GM06990 (cell line): ENCODE data around the gene NMNAT2.
"Not testable (repeated sequence)": the region's sequence is repeated elsewhere in the genome, so short reads cannot be mapped to it uniquely, and the experiment has no call there.

Experiments
- DNase-seq: peaks from one replicate; pipeline ENCODE4 v3.0.0-alpha.2; 2011; ENCODE audit not compliant: insufficient read length; ENCODE audit errors: extremely low read depth
- H3K27me3 ChIP-seq: replicated peaks from 2 replicates; pipeline ENCODE4 v1.6.0; 2011; ENCODE audit warnings: low read length; ENCODE audit not compliant: control insufficient read depth, insufficient read depth
- H3K36me3 ChIP-seq: 2 replicates; pipeline ENCODE4 v1.5.1; 2011; ENCODE audit warnings: low read length; ENCODE audit not compliant: control insufficient read depth, insufficient read depth
- H3K4me3 ChIP-seq: replicated peaks from 2 replicates; pipeline ENCODE4 v1.5.1; 2011; ENCODE audit warnings: low read depth, mild to moderate bottlenecking, control low read depth, low read length
- TF ChIP-seq, protein P1 (sequence below): IDR thresholded peaks from 2 replicates; pipeline ENCODE4 v1.5.1; 2011; ENCODE audit warnings: low read length, control low read depth, mild to moderate bottlenecking, inconsistent platforms; ENCODE audit not compliant: insufficient read depth, poor library complexity, severe bottlenecking

Gene NMNAT2

GRCh38 chr1:183243161-183244050, 174.8 kb downstream of the NMNAT2 start:
- TF ChIP-seq, protein P1, sequence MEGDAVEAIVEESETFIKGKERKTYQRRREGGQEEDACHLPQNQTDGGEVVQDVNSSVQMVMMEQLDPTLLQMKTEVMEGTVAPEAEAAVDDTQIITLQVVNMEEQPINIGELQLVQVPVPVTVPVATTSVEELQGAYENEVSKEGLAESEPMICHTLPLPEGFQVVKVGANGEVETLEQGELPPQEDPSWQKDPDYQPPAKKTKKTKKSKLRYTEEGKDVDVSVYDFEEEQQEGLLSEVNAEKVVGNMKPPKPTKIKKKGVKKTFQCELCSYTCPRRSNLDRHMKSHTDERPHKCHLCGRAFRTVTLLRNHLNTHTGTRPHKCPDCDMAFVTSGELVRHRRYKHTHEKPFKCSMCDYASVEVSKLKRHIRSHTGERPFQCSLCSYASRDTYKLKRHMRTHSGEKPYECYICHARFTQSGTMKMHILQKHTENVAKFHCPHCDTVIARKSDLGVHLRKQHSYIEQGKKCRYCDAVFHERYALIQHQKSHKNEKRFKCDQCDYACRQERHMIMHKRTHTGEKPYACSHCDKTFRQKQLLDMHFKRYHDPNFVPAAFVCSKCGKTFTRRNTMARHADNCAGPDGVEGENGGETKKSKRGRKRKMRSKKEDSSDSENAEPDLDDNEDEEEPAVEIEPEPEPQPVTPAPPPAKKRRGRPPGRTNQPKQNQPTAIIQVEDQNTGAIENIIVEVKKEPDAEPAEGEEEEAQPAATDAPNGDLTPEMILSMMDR: no peak
- Histone ChIP-seq H3K4me3 (no peak overlapping the region), H3K36me3 (no peaks in the 10 kb centered on the region), H3K27me3 (no peaks in the 10 kb centered on the region)
- no peak for DNase-seq

DNA sequence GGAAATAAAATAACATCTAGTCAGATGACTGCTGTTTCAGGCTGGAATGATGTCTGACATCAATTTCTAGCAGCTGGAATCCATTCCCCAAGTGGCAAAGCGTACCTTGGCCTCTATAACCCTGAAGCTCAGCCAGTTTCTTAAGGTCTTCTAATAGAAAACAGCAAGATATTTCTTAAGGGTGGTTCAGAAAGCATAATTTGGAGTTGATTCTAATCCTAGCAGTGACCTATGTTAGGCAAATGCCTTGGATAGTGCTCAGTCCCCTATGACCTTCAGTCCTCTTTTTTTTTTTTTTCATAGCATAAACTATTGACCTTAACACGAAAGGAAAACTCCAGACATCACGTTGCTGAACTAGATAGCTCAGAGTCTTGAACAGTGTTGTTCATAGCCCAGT, 175.6 kb downstream of the NMNAT2 start:
- Histone ChIP-seq H3K27me3 (no peaks in the 10 kb centered on the region), H3K4me3 (no peak overlapping the region), H3K36me3 (no peaks in the 10 kb centered on the region)
- TF ChIP-seq, protein P1: no peak
- DNase-seq: no peak

- no peak for DNase-seq
- H3K36me3 ChIP-seq: no peaks in the 10 kb centered on the region
- H3K27me3 ChIP-seq: no peaks in the 10 kb centered on the region
- TF ChIP-seq, protein P1: no peak
- H3K4me3 ChIP-seq: no peak overlapping the region
These were observed 176.7 kb downstream of the NMNAT2 start for GRCh38 chr1:183241471-183241870.

DNA sequence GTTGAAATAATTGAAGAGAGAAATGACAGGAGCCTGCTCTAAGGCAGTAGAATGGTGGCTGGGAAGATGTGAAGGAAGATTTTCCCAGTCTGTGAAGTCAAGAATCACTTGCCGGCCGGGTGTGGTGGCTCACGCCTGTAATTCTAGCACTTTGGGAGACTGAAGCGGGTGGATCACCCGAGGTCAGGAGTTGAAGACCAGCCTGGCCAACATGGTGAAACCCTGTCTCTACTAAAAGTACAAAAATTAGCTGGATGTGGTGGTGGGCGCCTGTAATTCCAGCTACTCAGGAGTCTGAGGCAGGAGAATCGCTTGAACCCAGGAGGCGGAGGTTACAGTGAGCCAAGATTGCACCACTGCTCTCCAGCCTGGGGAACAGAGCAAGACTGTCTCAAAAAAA, 177.3 kb downstream of the NMNAT2 start:
- DNase-seq, H3K36me3 ChIP-seq, H3K4me3 ChIP-seq, H3K27me3 ChIP-seq: not testable (repeated sequence)

DNA sequence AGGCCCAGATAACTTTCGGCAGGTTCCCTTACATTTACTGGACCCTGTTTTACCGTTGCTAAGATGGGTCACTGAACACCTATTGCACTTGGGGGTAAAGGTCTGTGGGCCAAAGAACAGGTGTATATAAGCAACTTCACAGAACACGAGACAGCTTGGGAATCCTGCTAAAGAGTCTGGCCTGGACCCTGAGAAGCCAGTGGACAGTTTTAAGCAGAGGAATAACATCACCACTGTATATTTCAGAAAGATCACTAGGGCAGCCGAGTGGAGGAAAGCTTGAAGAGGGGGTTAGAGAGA, 177.7 kb downstream of the NMNAT2 start:
- TF ChIP-seq, protein P1: no peak
- no peaks in the 10 kb centered on the region for H3K27me3 ChIP-seq
- no peak overlapping the region for H3K4me3 ChIP-seq
- no peak for DNase-seq
- H3K36me3 ChIP-seq: no peaks in the 10 kb centered on the region

DNA sequence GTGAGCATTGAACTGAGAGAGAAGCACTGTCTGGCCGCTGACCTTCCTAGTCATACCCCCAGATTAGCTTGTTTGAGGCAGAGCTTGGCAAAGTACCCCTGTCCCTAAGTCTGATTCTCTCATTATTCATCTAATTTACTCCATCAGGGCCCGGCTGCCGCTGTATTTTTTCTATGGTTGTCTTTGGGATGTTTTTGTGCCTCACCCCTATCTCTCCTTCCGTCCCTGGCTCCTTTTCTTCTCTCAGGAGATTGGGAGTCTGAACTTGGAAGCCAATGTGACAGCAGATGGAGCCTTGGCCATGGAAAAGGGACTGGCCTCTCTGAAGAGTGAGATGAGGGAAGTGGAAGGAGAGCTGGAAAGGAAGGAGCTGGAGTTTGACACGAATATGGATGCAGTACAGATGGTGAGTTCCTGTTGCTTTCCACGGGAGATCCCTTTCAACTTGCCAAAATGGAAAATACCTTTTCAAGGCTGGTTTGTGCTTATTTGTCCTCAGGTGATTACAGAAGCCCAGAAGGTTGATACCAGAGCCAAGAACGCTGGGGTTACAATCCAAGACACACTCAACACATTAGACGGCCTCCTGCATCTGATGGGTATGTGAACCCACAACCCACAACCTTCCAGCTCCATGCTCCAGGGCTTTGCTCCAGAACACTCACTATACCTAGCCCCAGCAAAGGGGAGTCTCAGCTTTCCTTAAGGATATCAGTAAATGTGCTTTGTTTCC, 178.2 kb downstream of the NMNAT2 start:
- Histone ChIP-seq H3K36me3 (no peaks in the 10 kb centered on the region), H3K4me3 (no peak overlapping the region), H3K27me3 (no peaks in the 10 kb centered on the region)
- no peak for DNase-seq
- TF ChIP-seq, protein P1: no peak
